KMS-11 (cell line): Measurements from ENCODE around the gene NECTIN1.
"Not testable (repeated sequence)": the region's sequence is repeated elsewhere in the genome, so short reads cannot be mapped to it uniquely, and the experiment has no call there.

Source experiments
- H2AFZ ChIP-seq: fragments of 200-600 bp; sonication (generic); 2 replicates; pipeline ENCODE4 v1.6.1; 2016; ENCODE audit warnings: antibody characterized with exemption, mixed run types, low read depth
- H3K27ac ChIP-seq: fragments of 200-600 bp; sonication (generic); 2 replicates; pipeline ENCODE4 v1.6.1; 2016; ENCODE audit warnings: mild to moderate bottlenecking, mixed run types
- H3K27me3 ChIP-seq: fragments of 200-600 bp; sonication (generic); 2 replicates; pipeline ENCODE4 v1.6.1; 2017; ENCODE audit warnings: mild to moderate bottlenecking, low read depth, mixed run types, moderate library complexity; ENCODE audit not compliant: insufficient read depth
- H3K36me3 ChIP-seq: fragments of 200-600 bp; sonication (generic); 2 replicates; pipeline ENCODE4 v1.6.1; 2017; ENCODE audit warnings: mild to moderate bottlenecking, mixed run types; ENCODE audit not compliant: insufficient read depth
- H3K4me1 ChIP-seq: fragments of 200-600 bp; sonication (generic); 2 replicates; pipeline ENCODE4 v1.6.1; 2016; ENCODE audit warnings: mild to moderate bottlenecking, low read depth, mixed run types; ENCODE audit not compliant: poor library complexity, severe bottlenecking
- H3K4me2 ChIP-seq: fragments of 200-600 bp; sonication (generic); 2 replicates; pipeline ENCODE4 v1.7.0; 2016; ENCODE audit warnings: mild to moderate bottlenecking, mixed run types
- H3K4me3 ChIP-seq: fragments of 200-600 bp; sonication (generic); IDR thresholded peaks from 2 replicates; pipeline ENCODE4 v1.6.1; 2017; ENCODE audit warnings: low read depth, low read length, mixed read lengths; ENCODE audit not compliant: insufficient read depth
- H3K79me2 ChIP-seq: fragments of 200-600 bp; sonication (generic); 2 replicates; pipeline ENCODE4 v1.6.1; 2016; ENCODE audit warnings: low read depth, mixed run types; ENCODE audit not compliant: insufficient read depth
- H3K9ac ChIP-seq: fragments of 200-600 bp; sonication (generic); 2 replicates; pipeline ENCODE4 v1.6.1; 2016; ENCODE audit warnings: mild to moderate bottlenecking, mixed run types
- H4K20me1 ChIP-seq: fragments of 200-600 bp; sonication (generic); 2 replicates; pipeline ENCODE4 v1.6.1; 2016; ENCODE audit warnings: mild to moderate bottlenecking, mixed run types; ENCODE audit not compliant: insufficient read depth
- TF ChIP-seq, protein P1 (sequence below): fragments of 200-600 bp; sonication (generic); conservative IDR thresholded peaks from 2 replicates; pipeline ENCODE4 v1.6.1; 2017; ENCODE audit warnings: low read depth, mild to moderate bottlenecking, antibody characterized with exemption, low read length, moderate library complexity, mixed read lengths

NECTIN1 gene

DNA sequence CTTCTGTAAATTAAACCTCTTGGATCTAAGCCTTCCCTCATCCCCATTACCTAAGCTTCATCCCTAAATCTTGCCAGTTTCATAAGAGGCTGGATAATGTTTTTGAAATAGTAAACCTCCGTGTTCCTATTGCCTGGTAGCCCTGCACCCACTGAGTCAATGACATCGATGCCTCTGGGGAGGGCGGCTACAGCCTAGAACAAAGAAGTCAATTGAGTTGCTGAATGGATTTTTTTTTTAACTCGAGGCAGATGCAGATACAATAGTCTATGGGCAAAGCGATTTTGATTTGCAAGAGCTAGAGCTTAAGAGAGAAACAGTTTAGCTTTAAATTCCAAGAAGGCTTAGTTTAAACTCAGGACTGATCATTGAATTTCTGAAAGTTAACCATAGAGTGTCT lies 121.3 kb downstream of the NECTIN1 start:
- Histone ChIP-seq H3K27me3 (no peaks in the 10 kb centered on the region), H4K20me1 (no peaks in the 10 kb centered on the region), H3K4me3 (no peak overlapping the region), H3K9ac (no peak overlapping the region), H3K27ac (no peak overlapping the region), H3K4me1 (no peaks in the 10 kb centered on the region), H3K36me3 (no peaks in the 10 kb centered on the region), H3K4me2 (no peak overlapping the region), H2AFZ (no peak overlapping the region), H3K79me2 (no peaks in the 10 kb centered on the region)
- TF ChIP-seq, protein P1, sequence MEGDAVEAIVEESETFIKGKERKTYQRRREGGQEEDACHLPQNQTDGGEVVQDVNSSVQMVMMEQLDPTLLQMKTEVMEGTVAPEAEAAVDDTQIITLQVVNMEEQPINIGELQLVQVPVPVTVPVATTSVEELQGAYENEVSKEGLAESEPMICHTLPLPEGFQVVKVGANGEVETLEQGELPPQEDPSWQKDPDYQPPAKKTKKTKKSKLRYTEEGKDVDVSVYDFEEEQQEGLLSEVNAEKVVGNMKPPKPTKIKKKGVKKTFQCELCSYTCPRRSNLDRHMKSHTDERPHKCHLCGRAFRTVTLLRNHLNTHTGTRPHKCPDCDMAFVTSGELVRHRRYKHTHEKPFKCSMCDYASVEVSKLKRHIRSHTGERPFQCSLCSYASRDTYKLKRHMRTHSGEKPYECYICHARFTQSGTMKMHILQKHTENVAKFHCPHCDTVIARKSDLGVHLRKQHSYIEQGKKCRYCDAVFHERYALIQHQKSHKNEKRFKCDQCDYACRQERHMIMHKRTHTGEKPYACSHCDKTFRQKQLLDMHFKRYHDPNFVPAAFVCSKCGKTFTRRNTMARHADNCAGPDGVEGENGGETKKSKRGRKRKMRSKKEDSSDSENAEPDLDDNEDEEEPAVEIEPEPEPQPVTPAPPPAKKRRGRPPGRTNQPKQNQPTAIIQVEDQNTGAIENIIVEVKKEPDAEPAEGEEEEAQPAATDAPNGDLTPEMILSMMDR, result no peak

DNA sequence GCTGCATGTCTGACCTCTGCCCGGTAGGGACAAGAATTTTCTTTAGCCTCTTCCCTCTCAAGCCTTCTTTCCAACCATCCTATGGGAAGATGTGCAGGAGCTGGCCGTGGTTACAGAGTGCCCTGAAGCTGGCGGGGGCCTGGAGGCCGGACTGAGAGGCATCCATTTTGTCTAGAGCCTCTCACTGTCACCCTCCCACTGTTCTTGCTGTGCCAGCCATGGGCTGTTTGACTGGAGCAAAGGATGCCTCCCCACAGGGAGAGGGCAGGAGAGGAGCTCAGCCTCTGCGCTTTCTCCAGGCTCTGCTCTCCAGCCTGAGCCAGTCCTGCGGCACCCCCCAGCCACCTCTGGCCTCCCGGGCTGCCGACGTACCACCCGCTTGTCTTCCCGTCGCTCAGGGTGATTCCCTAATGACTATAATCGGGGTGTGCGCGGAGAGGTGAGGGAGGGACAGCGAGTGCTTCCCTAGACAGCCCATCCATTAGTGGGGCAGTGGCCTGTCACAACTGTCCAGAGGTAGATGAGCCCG lies 123.8 kb downstream of the NECTIN1 start:
- Histone ChIP-seq H3K4me3 (no peak overlapping the region), H3K27me3 (no peaks in the 10 kb centered on the region), H3K9ac (no peak overlapping the region), H3K79me2 (no peaks in the 10 kb centered on the region), H4K20me1 (no peaks in the 10 kb centered on the region), H3K4me2 (no peak overlapping the region), H3K27ac (no peak overlapping the region), H3K36me3 (no peaks in the 10 kb centered on the region), H2AFZ (no peak overlapping the region), H3K4me1 (no peaks in the 10 kb centered on the region)
- TF ChIP-seq, protein P1, result no peak

DNA sequence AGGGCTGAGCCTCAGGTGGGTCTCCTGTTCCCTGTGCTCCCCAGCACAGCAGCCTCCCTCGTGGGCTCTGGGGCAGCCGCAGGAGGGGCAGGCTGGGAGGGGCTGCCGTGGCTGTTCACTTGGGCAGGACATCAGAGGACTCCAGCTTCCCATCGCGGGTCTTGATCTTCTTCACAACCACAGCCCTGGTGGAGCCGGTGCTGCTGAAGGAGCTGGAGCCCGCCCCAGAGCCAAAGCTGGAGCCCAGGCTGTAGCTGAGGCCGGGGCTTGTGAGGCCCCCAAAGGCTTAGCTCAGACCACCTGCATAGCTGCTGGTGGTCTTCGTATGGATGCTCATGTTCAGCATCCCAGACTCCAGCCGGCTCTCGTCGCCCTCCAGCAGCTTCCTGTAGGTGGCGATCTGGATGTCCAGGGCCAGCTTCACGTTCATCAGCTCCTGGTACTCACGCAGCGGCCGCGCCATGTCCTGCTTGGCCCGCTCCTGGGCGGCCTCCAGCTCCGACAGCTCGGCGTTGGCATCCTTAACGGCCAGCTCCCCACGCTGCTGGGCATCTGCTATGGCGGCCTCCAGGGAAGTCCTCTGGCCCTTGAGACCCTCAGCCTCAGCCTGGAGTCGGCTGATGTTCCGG lies 126.1 kb downstream of the NECTIN1 start:
- no peaks in the 10 kb centered on the region for H3K79me2 ChIP-seq
- H4K20me1 ChIP-seq, result no peaks in the 10 kb centered on the region
- no peak overlapping the region for H3K9ac ChIP-seq
- no peaks in the 10 kb centered on the region for H3K4me1 ChIP-seq
- no peaks in the 10 kb centered on the region for H3K27me3 ChIP-seq
- H3K27ac ChIP-seq, result no peak overlapping the region
- H3K36me3 ChIP-seq, result no peaks in the 10 kb centered on the region
- H3K4me3 ChIP-seq, result no peak overlapping the region
- no peak overlapping the region for H3K4me2 ChIP-seq
- no peak overlapping the region for H2AFZ ChIP-seq
- TF ChIP-seq, protein P1, result no peak

DNA sequence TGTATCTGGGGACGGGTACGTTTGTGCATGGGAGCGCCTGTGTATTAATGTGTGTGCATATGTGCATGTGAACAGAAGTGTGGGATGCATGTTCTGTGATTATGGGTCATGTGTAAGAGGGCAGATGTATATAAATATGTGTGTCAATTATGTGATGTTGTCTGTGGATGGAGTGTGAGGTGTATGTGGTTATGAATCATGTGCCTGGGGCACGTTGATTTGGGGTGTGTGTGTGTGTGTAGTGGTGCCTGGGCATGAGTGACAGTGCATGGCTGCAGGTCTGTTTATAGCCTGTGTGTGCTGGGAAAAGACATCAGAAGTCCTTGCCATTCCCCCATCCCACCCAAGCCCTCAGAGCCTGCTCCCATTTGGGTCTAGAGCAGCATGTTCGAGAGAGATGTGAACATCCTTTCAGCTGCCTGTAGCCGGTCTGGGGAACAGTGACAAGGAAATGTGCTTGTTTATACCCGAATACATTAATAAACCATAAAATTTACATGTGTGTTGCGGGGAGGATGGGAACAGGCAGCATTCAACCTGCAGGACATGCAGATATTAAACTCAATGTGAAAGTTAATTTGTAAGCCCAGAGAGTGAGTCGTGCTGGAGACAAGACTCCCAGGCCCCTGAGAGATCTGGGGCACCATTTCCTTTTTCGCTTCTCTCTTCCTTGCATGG lies 129.0 kb downstream of the NECTIN1 start:
- Histone ChIP-seq H3K4me2 (no peak overlapping the region), H4K20me1 (no peaks in the 10 kb centered on the region), H3K36me3 (no peaks in the 10 kb centered on the region), H3K4me3 (no peak overlapping the region), H3K4me1 (no peaks in the 10 kb centered on the region), H2AFZ (no peak overlapping the region), H3K27ac (no peak overlapping the region), H3K27me3 (no peaks in the 10 kb centered on the region), H3K79me2 (no peaks in the 10 kb centered on the region), H3K9ac (no peak overlapping the region)
- TF ChIP-seq, protein P1, result no peak

DNA sequence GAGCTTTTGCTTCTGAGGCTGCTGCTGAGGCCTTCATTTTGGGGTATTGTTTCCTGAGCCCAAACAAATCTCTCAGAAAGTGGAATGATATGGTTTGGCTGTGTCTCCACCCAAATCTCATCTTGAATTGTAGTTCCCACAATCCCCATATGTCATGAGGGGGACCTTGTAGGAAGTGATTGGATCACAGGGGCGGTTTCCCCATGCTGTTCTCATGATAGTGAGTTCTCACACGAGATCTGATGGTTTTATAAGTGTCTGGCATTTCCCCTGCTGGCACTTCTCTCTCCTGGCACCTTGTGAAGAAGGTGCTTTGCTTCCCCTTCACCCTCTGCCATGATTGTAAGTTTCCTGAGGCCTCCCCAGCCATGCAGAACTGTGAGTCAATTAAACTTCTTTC lies 133.1 kb downstream of the NECTIN1 start:
- not testable (repeated sequence) for H3K27ac ChIP-seq, H3K27me3 ChIP-seq, H3K4me2 ChIP-seq, H3K4me1 ChIP-seq, H3K36me3 ChIP-seq, H3K79me2 ChIP-seq, H2AFZ ChIP-seq, H3K9ac ChIP-seq, H4K20me1 ChIP-seq, H3K4me3 ChIP-seq
